T-helper 9 cell (primary cell): ENCODE results near the gene IFI27L1.

ENCODE experiments used
- DNase-seq: peaks from one replicate; pipeline ENCODE4 v3.0.0-alpha.2; 2020

IFI27L1 gene

DNA sequence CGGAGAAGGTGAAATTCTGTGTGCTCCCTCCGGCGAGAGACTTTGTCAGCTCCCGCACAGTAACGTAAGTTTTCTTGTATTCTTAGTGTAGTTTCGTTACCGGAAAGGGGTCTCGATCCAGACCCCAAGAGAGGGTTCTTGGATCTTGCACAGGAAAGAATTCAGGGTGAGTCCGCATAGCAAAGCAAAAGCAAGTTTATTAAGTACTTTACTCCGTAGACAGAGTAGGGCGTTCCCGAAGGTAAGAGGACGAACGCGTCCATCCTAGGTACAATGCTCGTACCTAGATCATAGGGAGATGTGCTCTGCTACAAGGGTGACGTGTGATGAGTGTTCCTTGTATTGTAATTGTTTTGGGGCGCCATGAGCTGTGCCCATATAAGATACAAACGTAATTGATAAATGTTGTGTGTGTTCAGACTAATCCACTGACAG, 293 bp downstream of the IFI27L1 start:
- no peak for DNase-seq

DNA sequence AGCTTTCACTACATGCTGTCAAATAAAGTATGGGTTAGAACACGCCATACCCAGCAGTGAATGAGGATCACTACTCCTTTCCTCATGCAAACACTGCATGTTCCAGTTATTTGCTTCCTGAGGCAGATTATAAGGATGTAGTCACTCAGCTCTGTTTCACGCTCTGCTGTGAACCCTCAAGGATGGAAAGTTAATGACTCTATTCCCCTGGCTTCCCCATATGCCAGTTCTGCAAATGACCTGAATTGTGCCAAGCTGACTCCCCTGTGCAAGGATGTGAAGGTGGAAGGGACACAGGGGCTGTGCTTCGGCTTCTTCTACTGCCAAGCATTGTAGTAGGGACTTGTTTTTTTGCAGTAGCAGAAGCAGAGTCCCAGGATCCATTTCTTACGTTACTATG, 6.8 kb downstream of the IFI27L1 start:
- no peak for DNase-seq

DNA sequence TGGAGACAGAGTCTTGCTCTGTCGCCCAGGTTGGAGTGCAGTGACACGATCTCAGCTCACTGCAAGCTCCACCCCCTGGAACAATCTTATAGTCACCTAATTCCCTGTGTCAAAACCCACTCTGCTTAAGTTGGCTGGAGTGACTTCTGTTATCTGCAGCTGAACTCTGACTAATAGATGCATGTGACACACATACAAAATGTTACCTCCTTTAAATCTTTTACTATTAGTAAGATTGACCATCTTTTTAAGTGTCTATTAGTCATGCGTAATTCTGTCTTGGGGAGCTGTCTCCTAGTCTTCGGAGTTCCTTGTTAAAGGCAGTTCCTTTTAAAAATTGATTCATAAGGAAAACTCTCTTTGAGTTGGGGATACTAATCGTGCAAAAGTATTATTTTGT, 7.4 kb downstream of the IFI27L1 start:
- no peak for DNase-seq

DNA sequence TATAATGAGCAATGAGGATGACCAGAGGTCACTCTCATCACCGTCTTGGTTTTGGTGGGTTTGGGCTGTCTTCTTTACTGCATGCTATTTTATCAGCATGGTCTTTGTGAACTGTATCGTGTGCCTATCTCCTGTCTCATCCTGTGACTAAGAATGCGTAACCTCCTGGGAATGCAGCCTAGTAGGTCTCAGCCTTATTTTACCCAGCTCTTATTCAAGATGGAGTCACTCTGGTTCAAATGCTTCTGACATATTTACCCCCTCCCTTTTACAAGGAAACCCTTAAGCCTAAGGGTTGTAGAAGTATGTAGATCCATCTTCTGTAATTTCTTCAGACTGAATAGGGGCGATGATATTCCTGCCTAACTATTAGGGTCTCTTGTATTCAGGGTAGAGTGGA, 8.4 kb downstream of the IFI27L1 start:
- no peak for DNase-seq

DNA sequence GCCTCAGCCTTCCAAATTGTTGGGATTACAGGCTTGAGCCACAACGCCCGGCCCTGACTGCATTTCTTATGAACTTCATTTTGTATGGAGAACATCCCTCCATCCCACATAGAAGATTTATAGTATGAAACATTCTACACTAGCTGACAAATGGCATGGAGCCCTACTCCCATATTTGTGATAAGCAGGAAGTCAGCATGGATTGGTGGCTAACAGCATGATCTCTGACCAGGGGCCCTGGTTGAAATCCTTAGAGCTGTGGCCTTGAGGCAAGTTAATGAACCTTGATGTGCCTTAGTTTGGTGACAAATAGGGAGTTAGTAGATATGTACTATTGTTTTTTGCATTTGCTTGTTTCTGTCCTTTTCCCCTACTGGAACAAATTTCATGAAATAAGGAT, 12.3 kb downstream of the IFI27L1 start:
- no peak for DNase-seq

DNA sequence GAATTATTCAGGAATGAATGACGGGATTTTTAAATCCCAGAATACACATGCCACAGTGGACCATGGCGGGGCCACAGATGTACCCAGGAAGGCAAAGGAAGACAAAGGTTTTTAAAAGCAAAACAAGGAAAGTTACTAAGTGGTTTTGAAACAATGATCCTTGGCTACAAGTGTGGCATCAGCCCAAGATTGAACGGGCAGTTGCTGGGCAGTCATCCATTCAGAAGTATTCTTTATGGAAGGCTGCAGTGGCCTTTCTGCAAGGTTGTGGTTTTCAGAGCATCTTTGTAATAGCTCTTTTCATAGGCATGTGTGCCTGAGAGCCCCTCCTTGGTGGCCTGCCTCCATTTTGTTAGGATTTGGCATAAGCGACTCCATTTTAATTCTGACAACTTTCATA, 16.0 kb downstream of the IFI27L1 start:
- no peak for DNase-seq

DNA sequence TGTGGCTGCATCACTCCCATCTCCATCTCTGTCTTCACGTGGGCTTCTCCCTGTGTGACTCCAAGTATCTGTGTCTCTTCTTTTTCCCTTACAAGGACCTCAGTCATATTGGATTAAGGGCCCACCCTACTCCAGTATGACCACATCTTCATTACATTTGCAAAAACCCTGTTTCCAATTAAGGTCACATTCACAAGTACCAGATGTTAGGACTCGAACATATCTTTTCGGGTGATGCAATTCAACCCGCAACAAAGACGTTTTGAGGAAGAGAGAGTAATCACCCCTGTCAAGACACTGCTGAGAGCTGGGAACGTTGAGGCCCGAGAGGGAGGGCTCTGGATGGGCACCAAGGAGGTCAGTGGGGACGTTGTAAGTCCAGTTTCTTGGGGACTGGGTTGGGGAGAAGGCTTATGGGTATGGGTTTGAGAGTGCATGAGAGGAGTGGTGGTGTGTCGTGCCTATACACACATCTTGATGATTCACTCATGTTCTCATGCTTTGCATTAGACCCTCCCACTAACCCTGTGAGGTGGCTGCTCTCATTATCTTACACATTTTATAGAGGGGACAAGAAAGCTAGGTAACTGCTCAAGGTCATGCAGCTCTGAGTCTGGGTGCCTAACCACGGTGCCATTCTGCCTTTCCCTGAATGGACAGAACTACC, 17.3 kb downstream of the IFI27L1 start:
- DNase-seq = no peak

DNA sequence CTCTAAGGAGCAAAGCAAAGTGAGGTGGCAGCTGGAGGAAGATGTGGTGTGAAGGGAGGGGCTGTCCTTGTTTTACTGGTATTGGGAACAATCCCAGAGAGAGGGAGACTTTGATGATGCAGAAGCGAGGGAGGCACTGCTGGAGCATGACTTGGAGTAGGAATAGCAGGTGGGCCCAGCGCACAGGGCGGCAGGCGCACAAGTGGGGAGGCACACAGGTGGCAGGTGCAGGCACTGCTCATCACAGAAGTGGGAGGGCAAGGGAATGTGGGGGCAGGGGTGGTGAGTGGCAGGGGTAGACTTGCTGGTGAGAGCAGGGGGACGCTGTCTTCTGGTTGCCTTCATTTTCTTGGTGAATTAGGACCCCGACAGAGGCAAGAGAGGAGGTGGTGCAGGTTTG, 17.9 kb downstream of the IFI27L1 start:
- DNase-seq = no peak

DNA sequence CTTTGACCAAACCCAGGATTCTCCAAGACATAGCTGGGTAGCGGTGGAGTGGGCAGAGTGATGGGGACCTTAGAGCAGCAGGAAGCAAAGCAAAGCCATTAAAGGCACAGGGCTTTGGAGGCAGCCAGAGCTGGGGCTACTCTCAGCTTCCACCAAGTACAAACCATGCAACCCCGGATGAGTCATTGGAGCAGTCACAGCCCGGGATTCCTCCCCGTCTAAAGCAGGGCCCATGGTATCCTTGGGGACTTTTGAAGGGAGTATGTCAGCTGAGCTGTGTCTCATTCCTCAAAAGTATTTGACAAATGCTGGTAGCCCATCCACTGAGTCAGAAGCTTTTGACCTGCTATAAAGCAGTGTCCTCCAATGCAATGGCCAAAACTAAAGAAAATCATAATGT, 19.7 kb downstream of the IFI27L1 start:
- DNase-seq = no peak

DNA sequence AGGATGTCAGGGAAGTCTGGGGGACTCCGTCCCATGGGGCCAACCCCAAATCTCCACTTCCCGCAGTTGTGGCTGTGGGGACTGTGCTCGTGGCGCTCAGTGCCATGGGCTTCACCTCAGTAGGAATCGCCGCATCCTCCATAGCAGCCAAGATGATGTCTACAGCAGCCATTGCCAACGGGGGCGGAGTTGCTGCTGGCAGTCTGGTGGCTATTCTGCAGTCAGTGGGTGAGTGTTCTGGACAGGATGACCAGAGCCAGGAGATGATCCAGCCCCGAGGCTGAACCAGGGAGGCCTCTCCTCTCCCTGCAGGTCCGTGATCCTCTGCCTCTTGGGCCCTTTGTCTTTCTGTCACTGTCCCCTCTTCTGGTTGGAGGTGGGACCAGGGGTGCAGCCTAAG, 20.6 kb downstream of the IFI27L1 start:
- DNase-seq = no peak

DNA sequence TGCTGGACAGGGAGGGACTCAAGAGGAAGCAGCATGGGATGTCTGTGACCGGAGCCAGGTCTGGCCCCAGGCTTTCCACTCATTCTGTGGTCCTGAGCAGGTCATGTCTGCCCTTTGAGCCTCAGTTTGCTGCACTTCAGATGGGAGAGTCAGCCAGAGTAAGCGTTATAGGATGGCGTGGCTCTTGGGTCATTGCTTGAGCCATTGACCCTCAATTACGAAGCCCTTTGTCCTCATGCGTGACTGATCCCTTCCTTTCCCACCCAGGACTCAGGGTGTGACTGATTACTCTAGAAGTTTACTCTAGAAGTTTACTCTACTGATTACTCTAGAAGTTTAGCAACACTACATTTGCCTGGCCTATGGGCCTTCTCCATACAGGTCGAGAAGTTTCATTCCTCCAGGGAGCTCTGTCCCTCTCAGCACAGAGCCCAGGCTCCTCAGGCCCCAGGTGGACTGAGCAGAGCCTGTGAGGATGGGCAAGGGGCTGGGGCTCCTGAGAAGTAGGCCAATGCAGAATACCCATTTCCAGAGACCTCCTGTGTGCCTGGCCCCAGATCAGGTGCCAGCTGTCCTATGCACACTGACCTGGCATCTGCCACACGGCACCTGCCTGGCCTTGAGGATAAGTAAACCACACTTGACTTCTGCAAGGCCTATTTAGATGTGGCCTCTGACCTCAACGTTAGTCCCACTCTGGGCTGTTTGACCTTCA, 21.8 kb downstream of the IFI27L1 start:
- DNase-seq = no peak

DNA sequence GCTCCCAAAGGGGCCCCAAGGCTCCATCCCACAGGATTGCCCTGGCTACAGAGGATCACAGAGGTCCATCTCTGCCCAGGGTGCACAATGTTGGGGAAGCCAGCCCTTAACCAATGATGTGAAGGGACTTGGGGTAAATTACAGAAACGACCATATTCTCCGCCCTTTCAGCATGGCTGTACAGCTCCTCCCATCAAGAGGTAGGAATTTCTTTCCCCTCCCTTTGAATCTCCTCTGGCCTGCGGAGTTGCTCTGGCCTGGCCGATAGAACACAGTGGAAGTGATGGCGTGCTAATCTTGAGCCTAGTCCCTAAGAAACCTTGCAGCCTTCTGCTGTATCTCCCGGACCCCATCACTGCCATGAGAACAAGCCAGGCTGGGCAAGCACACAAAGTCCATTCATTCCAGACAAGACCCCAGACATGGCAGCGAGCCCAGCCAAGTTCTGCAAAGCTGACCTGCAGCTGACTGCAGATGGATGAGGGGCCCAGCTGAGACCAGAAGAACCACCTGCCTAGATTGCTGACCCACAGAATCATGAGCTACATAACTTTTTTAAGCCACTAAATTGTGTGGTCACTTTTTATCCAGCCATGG, 22.5 kb downstream of the IFI27L1 start:
- no peak for DNase-seq

DNA sequence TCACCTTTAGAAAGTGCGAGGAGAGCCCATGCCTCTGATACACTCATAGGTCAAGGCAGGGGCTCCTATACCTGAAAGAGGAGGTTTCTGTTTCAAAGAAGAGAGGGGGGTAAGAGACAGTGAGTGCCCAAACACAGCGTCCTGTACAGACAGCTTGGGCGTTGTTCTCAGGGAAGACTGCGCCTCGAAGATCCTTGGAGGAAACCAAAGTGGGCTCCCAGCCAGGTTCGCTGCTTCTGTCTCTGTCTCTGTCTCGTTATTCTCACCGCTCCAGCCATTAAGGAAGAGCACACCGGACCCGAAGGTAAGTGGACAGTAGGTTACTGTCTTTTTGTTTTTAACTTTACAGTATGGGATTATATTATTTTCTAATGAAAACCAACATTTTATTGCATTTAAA, 23.6 kb downstream of the IFI27L1 start:
- no peak for DNase-seq

DNA sequence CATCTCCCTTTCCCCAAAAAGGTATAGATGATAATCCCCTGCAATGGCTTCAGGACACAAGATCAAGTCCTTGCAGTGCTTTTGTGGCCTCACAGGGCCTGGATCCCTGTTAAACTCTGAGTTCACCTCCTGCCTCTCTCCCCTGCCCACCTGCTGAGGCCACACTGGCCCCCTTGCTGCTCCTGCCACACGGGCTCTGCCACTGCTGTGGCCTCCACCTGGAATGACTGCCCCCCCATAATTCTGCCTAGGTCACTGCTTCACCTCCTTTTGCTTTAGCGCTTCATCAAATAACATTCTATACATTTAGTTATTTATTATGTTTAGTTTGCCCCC, 28.8 kb downstream of the IFI27L1 start:
- DNase-seq = no peak

DNA sequence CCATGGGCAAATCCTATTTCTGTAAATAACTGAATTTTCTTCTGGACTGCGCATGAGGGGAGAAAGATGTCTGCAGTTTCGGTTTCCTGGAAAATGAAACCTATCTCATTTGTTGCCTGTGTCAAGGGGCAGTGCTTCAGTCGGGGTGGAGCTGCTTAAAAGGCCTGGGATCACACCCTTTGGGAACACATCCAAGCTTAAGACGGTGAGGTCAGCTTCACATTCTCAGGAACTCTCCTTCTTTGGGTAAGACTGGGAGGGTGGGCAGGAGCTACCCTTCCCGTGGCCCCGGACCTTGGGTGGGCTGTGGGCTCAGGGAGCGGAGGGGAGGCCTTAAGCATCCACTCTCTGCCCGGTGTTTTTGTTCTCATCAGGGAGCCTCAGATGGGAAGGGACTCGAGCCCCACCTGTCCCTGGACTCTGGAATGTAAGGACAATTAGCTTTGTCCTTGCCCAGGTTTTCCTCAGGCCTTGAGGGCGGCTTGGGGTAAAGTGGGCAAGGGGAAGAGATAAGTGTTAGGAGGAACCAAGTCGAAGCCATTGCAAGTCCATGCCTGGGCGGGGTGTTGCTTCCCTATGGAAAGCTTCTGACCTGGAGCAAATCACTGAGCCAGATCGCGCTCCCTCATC, 29.6 kb downstream of the IFI27L1 start, which contains the start of gene IFI27:
IFI27 (plus strand) TSS at position 185 of the 630 bp plus-strand sequence.
- DNase-seq = no peak

DNA sequence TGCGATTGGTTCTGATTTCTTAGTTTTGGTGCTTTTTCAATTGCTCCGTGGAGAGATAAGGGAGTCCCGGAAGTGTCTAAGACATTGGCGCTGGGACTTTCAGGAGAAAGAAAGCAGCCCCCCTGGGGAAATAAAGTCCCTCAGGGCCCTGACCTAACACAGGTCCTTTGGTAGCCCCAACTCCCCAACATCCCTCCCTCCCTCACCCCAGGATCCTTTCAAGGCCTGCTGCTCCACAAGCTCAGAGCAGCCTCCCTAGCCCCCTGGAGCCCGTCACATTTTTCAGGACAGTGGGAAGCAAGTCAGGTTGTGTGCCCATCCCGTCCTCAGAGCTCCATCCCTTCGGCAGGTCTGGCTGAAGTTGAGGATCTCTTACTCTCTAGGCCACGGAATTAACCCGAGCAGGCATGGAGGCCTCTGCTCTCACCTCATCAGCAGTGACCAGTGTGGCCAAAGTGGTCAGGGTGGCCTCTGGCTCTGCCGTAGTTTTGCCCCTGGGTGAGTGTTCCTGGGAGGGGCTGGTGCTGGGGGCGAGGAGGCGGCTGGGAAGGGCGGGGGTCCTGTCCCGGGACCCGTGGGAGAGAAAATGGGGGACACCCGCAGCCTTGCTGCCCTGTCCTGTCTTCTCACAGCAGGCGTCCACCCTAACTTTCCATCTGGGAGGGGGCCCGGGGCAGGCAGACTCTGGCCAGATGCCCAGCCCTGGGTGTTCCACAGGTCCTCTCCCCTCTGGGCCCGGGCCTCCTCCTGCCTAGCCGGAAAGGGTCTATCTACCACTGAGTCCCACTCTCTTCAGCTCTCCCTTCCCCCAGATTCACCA, 30.4 kb downstream of the IFI27L1 start:
- DNase-seq = no peak

DNA sequence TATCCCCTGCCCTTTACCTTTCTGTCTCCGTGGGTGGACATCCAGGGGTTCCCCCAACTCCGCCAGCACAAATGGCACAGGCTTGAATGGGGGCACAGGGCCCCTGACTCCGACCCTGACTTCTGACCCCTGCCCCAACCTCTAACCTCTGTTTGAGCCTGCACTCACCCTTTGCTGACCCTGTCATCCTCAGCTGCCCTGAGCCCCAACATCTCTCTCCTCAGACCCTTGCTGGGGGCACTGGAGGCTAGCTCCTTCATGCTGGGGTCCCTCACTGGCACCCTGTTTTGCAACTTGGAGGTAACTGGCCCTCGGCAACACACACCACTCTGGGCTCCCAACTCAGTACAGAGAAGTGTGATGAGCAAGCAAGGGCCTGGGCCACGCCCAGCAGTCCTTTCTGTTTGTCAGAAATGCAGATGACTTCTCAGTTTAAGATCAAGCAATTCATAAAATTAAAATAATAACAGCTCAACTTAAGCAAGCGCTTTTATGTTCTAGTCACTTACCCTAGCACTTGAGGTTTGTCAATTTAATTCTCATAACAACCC, 31.5 kb downstream of the IFI27L1 start:
- DNase-seq = no peak

DNA sequence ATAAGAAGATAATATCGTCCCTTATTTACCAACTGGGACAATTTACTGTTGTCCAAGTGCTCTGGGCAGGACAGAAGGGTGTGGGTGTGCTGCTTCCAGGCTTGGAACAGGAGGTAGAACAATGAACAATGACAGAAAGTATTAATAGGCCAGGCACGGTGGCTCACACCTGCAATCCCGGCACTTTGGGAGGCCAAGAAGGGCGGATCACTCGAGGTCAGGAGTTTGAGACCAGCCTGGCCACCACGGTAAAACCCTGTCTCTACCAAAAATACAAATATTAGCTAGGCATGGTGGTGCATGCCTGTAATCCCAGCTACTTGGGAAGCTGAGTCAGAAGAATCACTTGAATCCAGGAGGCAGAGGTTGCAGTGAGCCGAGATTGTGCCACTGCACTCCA, 32.0 kb downstream of the IFI27L1 start:
- no peak for DNase-seq

DNA sequence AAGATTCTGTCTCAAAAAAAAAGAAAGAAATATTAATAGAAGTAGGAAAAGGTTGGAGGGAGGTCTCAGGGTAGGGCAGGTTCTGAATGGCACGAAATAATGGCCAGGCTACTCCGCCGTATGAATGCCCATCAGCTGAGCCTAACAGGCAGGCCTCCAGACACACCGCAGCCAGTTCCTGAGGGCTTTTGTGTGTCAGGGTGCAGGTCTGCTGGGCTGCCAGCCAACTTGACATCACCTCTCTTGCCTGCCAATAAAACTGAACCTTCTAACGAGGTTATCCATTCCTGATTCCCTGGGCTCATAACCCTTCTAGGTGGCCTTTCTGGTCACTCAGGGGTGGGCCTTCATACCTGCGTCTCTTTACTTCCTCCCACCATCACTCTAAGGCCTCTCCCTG, 32.4 kb downstream of the IFI27L1 start:
- no peak for DNase-seq

DNA sequence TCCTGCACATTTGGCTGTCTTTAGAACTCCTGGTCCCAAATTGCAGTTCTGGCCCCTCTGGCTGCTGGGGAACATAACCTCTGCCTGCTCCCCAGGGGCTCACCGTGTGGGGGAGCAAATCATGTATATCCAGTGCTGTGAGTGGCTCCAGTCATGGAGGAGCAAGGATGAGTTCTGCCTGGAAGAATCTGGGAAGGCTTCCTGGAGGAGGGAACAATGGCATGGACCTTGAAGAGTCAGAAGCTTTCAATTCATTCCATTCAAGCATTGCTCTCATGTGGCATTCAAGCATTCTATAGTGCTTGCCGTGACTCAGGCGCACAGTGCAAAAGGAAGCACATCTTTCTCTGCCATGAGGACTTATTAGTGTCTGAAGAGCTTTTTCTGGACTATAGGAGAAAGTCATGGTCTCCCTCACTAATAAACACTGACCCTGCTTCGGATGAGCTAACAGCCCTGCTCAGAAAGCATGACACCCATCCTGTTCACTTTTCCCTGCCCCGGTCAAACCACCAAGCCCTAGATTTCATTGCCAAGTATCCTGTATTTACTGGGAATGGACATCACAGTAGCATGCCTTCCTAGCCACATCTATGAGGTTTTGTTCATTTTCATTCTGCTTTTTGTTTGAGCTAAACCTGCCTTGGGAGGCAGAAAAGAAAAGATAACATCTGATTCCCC, 32.9 kb downstream of the IFI27L1 start:
- no peak for DNase-seq

DNA sequence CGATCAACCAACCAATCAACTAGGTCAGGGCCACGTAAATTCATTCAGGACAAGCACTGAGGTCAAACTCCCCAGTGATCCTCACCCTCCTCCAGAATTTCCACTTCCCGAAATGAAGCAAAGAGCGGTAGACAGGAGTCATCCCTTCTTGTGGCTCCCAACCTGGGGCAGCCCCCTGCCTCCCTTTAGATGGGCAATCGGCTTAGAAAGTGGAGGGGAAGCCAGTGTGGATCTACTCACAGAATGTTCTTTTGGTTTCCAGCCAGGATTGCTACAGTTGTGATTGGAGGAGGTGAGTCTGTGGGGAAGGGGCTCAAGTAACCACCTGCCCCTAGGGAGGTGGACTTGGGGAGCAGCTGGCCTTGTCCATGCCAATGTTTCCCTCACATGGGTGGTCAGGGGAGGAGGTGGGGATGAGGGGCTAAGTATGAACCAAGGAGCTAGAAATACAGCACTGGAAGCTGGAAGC, 33.5 kb downstream of the IFI27L1 start:
- DNase-seq = no peak

DNA sequence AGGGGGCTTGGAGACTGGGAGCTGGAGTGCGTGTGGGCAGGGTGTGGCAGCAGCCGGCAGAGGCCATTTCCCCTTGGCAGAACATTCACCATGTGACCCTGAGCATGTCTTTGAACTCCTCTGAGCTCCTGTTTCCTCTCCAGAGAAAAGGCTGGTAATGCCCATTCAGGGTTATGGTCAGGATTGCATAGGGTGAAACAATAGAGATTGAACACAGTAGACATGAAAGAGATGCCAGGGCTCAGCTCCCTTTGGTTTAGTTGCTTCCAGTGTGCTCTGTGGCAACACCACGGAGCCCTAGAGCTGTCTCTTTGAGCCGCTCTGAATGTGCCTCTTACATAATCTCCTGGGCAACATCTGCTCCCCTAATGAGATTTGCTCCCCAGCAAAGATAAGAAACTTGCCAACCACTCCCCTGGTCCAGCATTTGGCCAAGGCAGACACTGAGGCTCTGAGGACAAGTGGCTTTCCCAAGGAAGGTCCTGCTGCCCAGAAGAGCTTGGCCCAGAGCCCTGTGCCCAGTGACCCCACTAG, 34.0 kb downstream of the IFI27L1 start:
- DNase-seq = no peak
